HEK293 (cell line): Measurements from ENCODE around the gene TANK.

Source experiments
- TCF7L2 ChIP-seq: IDR thresholded peaks from 2 replicates; pipeline ENCODE4 v1.6.1; 2011; ENCODE audit warnings: low read depth, mild to moderate bottlenecking, inconsistent platforms, low read length, moderate library complexity, borderline replicate concordance
- ZBTB17 ChIP-seq: fragments of 450-650 bp; formaldehyde crosslinking; IDR thresholded peaks from 2 replicates; pipeline ENCODE4 v1.5.1; 2016; ENCODE audit warnings: missing biosample characterization, missing genetic modification characterization
- ZFP3 ChIP-seq: fragments of 450-650 bp; formaldehyde crosslinking; IDR thresholded peaks from 2 replicates; pipeline ENCODE4 v1.5.1; 2016; ENCODE audit warnings: low read depth, missing biosample characterization, missing genetic modification characterization
- ZNF114 ChIP-seq: fragments of 450-650 bp; formaldehyde crosslinking; IDR thresholded peaks from 2 replicates; pipeline ENCODE4 v1.5.0; 2017; ENCODE audit warnings: missing biosample characterization, missing genetic modification characterization
- TF ChIP-seq, protein P1 (sequence below): fragments of 450-650 bp; formaldehyde crosslinking; IDR thresholded peaks from 2 replicates; pipeline ENCODE4 v1.5.1; 2016; ENCODE audit warnings: missing biosample characterization, missing genetic modification characterization

DNA sequence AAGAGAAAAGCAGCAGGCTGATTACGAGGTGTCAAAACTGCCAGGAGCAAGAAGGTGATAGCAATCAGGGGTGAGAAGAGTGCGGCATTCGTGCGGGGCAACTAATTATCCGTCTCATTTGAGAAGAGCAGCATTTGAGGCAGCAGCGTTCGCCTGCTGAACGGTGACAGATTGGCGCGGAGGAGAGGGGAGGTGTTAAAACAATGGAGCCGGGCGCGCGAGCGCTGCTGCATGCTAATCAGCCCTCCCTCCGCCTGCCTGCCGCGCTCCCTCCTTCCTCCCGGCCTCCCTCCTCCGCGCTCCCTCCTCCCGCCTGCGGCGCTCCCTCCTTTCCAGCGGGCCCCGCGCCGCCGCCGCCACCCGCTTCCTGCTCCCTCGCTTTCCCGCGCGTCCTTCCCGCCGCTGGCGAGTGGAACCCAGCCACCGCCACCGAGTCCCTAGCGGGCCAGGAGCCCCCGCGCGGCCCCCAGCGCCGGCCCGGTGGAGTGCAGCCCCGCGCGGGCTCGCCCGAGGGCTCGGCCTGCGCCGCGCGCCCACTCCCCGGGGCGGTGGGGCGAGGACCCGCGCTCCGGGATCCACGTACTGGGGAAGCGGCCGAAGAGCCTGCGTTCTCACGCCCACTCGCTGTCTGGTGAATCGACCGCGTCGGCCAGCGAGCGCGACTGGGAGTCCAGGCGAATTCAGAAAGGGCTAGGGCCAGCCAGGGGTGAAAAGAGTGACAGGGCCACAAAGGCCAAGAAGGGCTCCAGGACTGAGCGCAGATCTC lies 78.5 kb downstream of the TANK start:
- TF ChIP-seq, protein P1, sequence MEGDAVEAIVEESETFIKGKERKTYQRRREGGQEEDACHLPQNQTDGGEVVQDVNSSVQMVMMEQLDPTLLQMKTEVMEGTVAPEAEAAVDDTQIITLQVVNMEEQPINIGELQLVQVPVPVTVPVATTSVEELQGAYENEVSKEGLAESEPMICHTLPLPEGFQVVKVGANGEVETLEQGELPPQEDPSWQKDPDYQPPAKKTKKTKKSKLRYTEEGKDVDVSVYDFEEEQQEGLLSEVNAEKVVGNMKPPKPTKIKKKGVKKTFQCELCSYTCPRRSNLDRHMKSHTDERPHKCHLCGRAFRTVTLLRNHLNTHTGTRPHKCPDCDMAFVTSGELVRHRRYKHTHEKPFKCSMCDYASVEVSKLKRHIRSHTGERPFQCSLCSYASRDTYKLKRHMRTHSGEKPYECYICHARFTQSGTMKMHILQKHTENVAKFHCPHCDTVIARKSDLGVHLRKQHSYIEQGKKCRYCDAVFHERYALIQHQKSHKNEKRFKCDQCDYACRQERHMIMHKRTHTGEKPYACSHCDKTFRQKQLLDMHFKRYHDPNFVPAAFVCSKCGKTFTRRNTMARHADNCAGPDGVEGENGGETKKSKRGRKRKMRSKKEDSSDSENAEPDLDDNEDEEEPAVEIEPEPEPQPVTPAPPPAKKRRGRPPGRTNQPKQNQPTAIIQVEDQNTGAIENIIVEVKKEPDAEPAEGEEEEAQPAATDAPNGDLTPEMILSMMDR (tag by site-specific recombination) = peak; percentile 13; the same call in 1 of the 2 replicates
- TF ChIP-seq ZFP3 (tag by site-specific recombination) = no peak
- TF ChIP-seq ZBTB17 = no peak
- TF ChIP-seq ZNF114 (tag by site-specific recombination) = no peak
- no peak for TF ChIP-seq TCF7L2
